Fibroblast of the aortic adventitia (primary cell): Measurements from ENCODE around the gene CBX5. TPM values are rescaled to one million over a fixed set of nuclear protein-coding genes. Genes with fewer than 3 reads are reported as not detected.

ENCODE experiments used
- DNase-seq: peaks from one replicate; pipeline ENCODE4 v3.0.0-alpha.2; 2010; ENCODE audit warnings: low read depth
- H3K4me3 ChIP-seq: 2 replicates; pipeline ENCODE4 v1.5.1; 2011; ENCODE audit warnings: low read depth, mild to moderate bottlenecking, control low read depth, low read length, moderate library complexity
- total RNA-seq: library from RNA; depleted of rRNA; stranded (reverse); fragments of >200 nt; gene quantifications from 2 replicates; pipeline ENCODE4 v1.2.3, GENCODE V29; 2012; ENCODE audit warnings: low replicate concordance
- TF ChIP-seq, protein P1 (sequence below): IDR thresholded peaks from 2 replicates; pipeline ENCODE4 v1.5.1; 2011; ENCODE audit warnings: mild to moderate bottlenecking, low read length, control low read depth, inconsistent platforms; ENCODE audit not compliant: insufficient read depth

CBX5 gene
- total RNA-seq, 1 donor: 114 TPM

DNA sequence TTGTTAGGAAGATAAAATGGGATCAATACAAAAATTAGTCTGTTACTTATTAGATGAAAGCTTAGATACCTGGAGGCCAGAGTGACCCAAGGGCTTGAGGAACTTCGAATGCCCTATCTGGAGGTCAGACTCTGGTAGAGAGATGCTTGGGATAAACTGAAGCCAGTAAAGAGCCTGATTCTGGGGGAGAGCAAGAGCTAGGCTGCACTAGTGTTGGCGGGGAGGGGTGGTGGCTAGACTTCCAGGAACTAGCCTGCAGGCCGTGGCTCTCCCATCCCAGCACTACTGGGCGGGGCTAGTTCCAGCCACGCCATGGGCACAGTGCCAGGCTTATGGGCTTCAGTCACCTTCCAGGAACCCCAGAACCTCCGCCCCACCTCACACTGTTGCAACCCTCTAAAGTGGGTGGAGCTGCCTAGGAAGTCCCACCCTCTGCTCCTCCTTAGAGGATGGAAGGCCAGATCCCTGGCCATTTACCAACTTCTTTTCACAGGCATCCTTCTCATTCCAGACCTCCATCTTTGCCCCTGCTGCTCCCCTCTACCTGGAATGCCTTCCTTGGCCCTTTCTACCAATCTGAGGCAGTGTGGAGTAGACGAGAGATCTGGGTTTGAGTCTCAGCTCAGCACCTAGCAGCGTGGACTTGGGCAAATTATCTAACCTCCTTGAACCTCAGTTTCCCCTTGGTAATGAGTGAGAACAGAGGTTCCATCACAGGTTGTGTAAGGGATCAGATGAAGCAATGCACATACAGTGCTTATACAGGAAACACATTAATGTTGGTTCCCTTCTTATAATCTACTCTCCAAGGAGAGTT lies 27.2 kb upstream of the CBX5 start:
- peak; percentile 90 for DNase-seq
- TF ChIP-seq, protein P1, sequence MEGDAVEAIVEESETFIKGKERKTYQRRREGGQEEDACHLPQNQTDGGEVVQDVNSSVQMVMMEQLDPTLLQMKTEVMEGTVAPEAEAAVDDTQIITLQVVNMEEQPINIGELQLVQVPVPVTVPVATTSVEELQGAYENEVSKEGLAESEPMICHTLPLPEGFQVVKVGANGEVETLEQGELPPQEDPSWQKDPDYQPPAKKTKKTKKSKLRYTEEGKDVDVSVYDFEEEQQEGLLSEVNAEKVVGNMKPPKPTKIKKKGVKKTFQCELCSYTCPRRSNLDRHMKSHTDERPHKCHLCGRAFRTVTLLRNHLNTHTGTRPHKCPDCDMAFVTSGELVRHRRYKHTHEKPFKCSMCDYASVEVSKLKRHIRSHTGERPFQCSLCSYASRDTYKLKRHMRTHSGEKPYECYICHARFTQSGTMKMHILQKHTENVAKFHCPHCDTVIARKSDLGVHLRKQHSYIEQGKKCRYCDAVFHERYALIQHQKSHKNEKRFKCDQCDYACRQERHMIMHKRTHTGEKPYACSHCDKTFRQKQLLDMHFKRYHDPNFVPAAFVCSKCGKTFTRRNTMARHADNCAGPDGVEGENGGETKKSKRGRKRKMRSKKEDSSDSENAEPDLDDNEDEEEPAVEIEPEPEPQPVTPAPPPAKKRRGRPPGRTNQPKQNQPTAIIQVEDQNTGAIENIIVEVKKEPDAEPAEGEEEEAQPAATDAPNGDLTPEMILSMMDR: no peak

GRCh38 chr12:54304187-54304810 lies 24.4 kb upstream of the CBX5 start:
- peak; percentile 68 for DNase-seq
- H3K4me3 ChIP-seq: no peak overlapping the region
- TF ChIP-seq, protein P1: no peak

More for the DNA sequence above, 27.2 kb upstream of the CBX5 start:
- H3K4me3 ChIP-seq: no peak overlapping the region

DNA sequence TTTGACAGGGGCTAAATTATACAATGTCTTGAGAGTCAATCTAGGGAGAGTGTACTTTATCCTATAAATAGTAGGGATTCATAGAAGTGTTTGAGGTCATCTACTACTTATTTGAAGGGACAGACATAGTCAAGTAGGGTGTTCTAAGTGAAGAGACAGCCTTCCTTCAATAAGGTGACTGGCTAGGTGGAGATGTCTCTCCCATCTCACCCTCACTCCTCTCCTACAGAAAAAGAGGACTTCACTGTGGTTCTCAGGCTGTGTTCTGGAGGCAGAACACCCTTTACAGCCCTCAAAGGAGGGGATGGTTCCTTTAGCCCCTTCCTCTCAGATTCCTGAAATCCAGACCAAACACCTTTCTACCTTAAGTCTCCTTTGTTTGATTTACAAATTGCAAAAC lies 23.7 kb upstream of the CBX5 start:
- TF ChIP-seq, protein P1: no peak
- no peak overlapping the region for H3K4me3 ChIP-seq
- no peak for DNase-seq

GRCh38 chr12:54301428-54302048 lies 21.6 kb upstream of the CBX5 start:
- no peak overlapping the region for H3K4me3 ChIP-seq
- TF ChIP-seq, protein P1: no peak
- DNase-seq: no peak

DNA sequence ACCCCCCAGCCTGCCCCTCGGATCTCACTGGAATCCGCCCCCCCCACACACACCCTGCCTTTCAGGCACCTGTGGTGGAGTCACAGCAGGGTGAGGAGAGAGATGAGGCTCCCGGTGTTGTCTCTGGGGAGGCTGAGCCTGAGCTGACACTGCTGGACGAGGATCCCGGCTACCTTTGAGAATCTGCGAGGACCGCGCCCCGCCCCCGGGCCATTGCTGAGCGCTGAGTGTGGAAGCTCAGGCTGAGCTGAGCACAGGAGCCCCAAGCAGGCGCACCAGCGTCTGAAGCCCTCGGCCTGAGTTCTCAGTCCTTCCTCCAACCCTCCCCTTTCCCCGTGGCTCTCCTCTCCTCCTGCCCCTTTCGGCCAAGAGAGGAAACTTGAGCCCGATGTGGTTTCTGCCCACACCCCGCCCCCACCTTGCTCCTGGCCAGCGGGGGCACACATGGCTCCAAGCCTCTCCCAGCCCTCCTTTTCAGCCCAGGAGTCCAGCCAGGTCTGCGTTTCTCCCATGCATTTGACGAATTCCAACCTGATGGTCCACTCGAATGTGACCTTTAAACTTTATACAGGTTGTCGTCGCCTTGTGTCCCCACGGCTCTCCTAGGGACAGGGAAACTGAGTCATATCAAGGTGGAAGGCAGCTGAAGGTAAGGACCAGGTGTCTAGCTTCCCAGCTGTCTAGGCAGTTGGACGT lies 21.0 kb upstream of the CBX5 start, which contains the start of gene NFE2:
Gene NFE2 (minus strand): TSS at position 284 of the 696 bp plus-strand sequence. CDS start 5,767 bp downstream, outside the sequence.
- H3K4me3 ChIP-seq: peak within 1 kb of the TSS; percentile 49
- TF ChIP-seq, protein P1: peak; percentile 38
- peak; percentile 65 for DNase-seq

GRCh38 chr12:54300225-54300731 lies 20.4 kb upstream of the CBX5 start:
- TF ChIP-seq, protein P1: no peak
- no peak for DNase-seq
- peak overlapping the region; percentile 49 for H3K4me3 ChIP-seq
